GM18519 (cell line): ENCODE data around the gene IMMP1L.

Source experiments
- ATAC-seq: cut with Tn5 transposase; IDR thresholded peaks from one replicate; pipeline ENCODE4 v1.9.1; 2021; ENCODE audit warnings: mild to moderate bottlenecking, moderate library complexity; ENCODE audit not compliant: unreplicated experiment, low FRiP score

The IMMP1L gene

GRCh38 chr11:31477528-31478222, 31.7 kb downstream of the IMMP1L start:
- no peak for ATAC-seq

GRCh38 chr11:31474083-31474482, 35.3 kb downstream of the IMMP1L start:
- no peak for ATAC-seq

GRCh38 chr11:31464436-31464835, 45.0 kb downstream of the IMMP1L start:
- no peak for ATAC-seq

- ATAC-seq, result no peak
Observed at GRCh38 chr11:31455177-31455576, 54.2 kb downstream of the IMMP1L start.

- ATAC-seq, result no peak
Observed at GRCh38 chr11:31450841-31451240, 58.6 kb downstream of the IMMP1L start.

- no peak for ATAC-seq
Observed at GRCh38 chr11:31449040-31449439, 60.4 kb downstream of the IMMP1L start.

GRCh38 chr11:31445621-31446020, 63.8 kb downstream of the IMMP1L start:
- ATAC-seq, result no peak

GRCh38 chr11:31443802-31444201, 65.6 kb downstream of the IMMP1L start:
- no peak for ATAC-seq

- no peak for ATAC-seq
Observed at GRCh38 chr11:31442086-31442485, 67.3 kb downstream of the IMMP1L start.

- no peak for ATAC-seq
Observed at GRCh38 chr11:31441296-31441695, 68.1 kb downstream of the IMMP1L start.

GRCh38 chr11:31437742-31438435, 71.5 kb downstream of the IMMP1L start:
- no peak for ATAC-seq

GRCh38 chr11:31433851-31434250, 75.6 kb downstream of the IMMP1L start:
- no peak for ATAC-seq

GRCh38 chr11:31424652-31425051, 84.8 kb downstream of the IMMP1L start:
- ATAC-seq, result no peak

GRCh38 chr11:31422703-31423102, 86.7 kb downstream of the IMMP1L start:
- no peak for ATAC-seq

GRCh38 chr11:31421820-31422219, 87.6 kb downstream of the IMMP1L start:
- ATAC-seq, result no peak

- ATAC-seq, result no peak
Observed at GRCh38 chr11:31419669-31420068, 89.8 kb downstream of the IMMP1L start.

- no peak for ATAC-seq
Observed at GRCh38 chr11:31419138-31419537, 90.3 kb downstream of the IMMP1L start.

GRCh38 chr11:31417816-31418215, 91.6 kb downstream of the IMMP1L start:
- no peak for ATAC-seq

GRCh38 chr11:31417357-31417756, 92.1 kb downstream of the IMMP1L start:
- no peak for ATAC-seq

- no peak for ATAC-seq
Observed at GRCh38 chr11:31415435-31415834, 94.0 kb downstream of the IMMP1L start.

GRCh38 chr11:31414338-31414737, 95.1 kb downstream of the IMMP1L start:
- ATAC-seq, result no peak

- ATAC-seq, result no peak
Observed at GRCh38 chr11:31412946-31413345, 96.5 kb downstream of the IMMP1L start.
